Spleen (tissue), 11 donors: Measurements from ENCODE around the gene CST1. TPM values are rescaled to one million over a fixed set of nuclear protein-coding genes. Genes with fewer than 3 reads are reported as not detected.
A peak's percentile ranks its signal among the peaks of the same experiment; 100 is the strongest.
"Not testable (repeated sequence)": the region's sequence is repeated elsewhere in the genome, so short reads cannot be mapped to it uniquely, and the experiment has no call there.

Experiments used
- DNase-seq: peaks from one replicate; pipeline ENCODE4 v3.0.0-alpha.2; 2020
- H3K27ac ChIP-seq, 8 donors: fragments of 200-600 bp; sonication (generic) in 7 of 8; 1 replicate in 4 of 8; 2 replicates in 4 of 8; pipeline versions ENCODE4 v1.5.0 to v1.8.0; 2016 to 2021; ENCODE audit warnings: inconsistent platforms in 4 of 8, mild to moderate bottlenecking in 4 of 8, moderate library complexity in 1 of 8
- H3K27me3 ChIP-seq, 7 donors: fragments of 200-600 bp; sonication (generic) in 6 of 7; replicated peaks in 1 of 7; 1 replicate in 4 of 7; 2 replicates in 3 of 7; pipeline versions ENCODE4 v1.5.0 to v1.8.0; 2016 to 2021; ENCODE audit warnings: inconsistent platforms in 3 of 7, mild to moderate bottlenecking in 1 of 7
- H3K36me3 ChIP-seq, 6 donors: fragments of 200-600 bp; sonication (generic) in 5 of 6; 1 replicate in 4 of 6; 2 replicates in 2 of 6; pipeline versions ENCODE4 v1.5.0 to v1.8.0; 2016 to 2021; ENCODE audit warnings: inconsistent platforms in 2 of 6
- H3K4me1 ChIP-seq, 6 donors: fragments of 200-600 bp; sonication (generic) in 5 of 6; 1 replicate in 3 of 6; 2 replicates in 3 of 6; pipeline versions ENCODE4 v1.5.0 to v1.8.0; 2016 to 2021; ENCODE audit warnings: inconsistent platforms in 3 of 6
- H3K4me3 ChIP-seq, 8 donors: fragments of 200-600 bp; sonication (generic) in 7 of 8; 1 replicate in 4 of 8; 2 replicates in 4 of 8; pipeline versions ENCODE4 v1.5.0 to v1.8.0; 2016 to 2021; ENCODE audit warnings: inconsistent platforms in 4 of 8, mild to moderate bottlenecking in 4 of 8, moderate library complexity in 2 of 8
- H3K9me3 ChIP-seq, 8 donors: fragments of 200-600 bp; sonication (generic) in 7 of 8; 1 replicate in 4 of 8; 2 replicates in 4 of 8; pipeline versions ENCODE4 v1.5.0 to v1.8.0; 2016 to 2021; ENCODE audit warnings: inconsistent platforms in 4 of 8
- CTCF ChIP-seq, 11 experiments: fragments of 200-600 bp in 7 of 11; fragments of 450-650 bp in 4 of 11; sonication (generic) in 4 of 11; IDR thresholded peaks in 8 of 11; conservative IDR thresholded peaks in 3 of 11; 1 replicate in 7 of 11; 2 replicates in 4 of 11; pipeline versions ENCODE4 v1.4.0 to v1.8.0; 2016 to 2021; ENCODE audit warnings: antibody characterized with exemption in 11 of 11, inconsistent platforms in 4 of 11, mild to moderate bottlenecking in 1 of 11
- POLR2A ChIP-seq, 3 donors: fragments of 450-650 bp; IDR thresholded peaks; one replicate each; pipeline ENCODE4 v1.5.1; 2017; ENCODE audit warnings: antibody characterized with exemption in 3 of 3, mild to moderate bottlenecking in 1 of 3
- POLR2AphosphoS5 ChIP-seq, 3 donors: sonication (generic); formaldehyde crosslinking; IDR thresholded peaks; one replicate each; pipeline ENCODE4 v1.5.1; 2017; ENCODE audit warnings: antibody characterized with exemption in 3 of 3
- WGBS, 5 donors: extraction: QIAGEN DNeasy Blood & Tissue Kit in 3 of 5; methylation state at CpG; one replicate each; pipeline versions ENCODE4 v1.1.5 to v1.1.7; 2013 to 2018; 5-methylcytosine and 5-hydroxymethylcytosine counted together
- intact Hi-C: fragments of 100-400 bp; cut with DNase I; formaldehyde crosslinking; loops from one replicate; pipeline ENCODE4 v1.15.0; 2023; ENCODE audit warnings: low total_unique reads
- polyA plus RNA-seq, 3 donors: library from polyadenylated mRNA; stranded (reverse); fragments of 200-250 nt; gene quantifications; one replicate each; pipeline ENCODE4 v1.2.1, GENCODE V29; 2013
- total RNA-seq, 7 donors: library from RNA; depleted of rRNA in 3 of 7; stranded (reverse); fragments of >200 nt in 3 of 7; fragmentation: NEBNext Ultra II Directional in 4 of 7; extraction: Animal tissue kit (Norgen Biotek cat#: 25700) in 4 of 7; gene quantifications; one replicate each; pipeline versions ENCODE4 v1.1.0 to v1.2.1, GENCODE V29; 2016 to 2021
- donor health status: healthy with polysubstance abuse.
- donor health status: DM: no; HTN: no; CAD: no; lungs with moderate emphysema.
- donor health status: DM: no; HTN: no; CAD: no.
- donor health status: Bipolar disorder and iron deficiency.
- donor health status: healthy.
- donor health status: DM: no; HTN: no; CAD: no.
- donor health status: DM: yes; HTN: yes; CAD: no.

Gene CST1
- total and polyA plus RNA-seq, 10 donors, result not detected

- H3K9me3 ChIP-seq, H3K4me3 ChIP-seq, H3K4me1 ChIP-seq, H3K36me3 ChIP-seq, H3K27me3 ChIP-seq, DNase-seq, H3K27ac ChIP-seq, intact Hi-C loops: not testable (repeated sequence)
- WGBS, 5 donors, result 50 to 97% (median 55%) methylated on average over 1 to 2 of the region's 2 CpGs
- peak in 6 of 11 experiments; percentile 14 to 64 (median 54) for TF ChIP-seq CTCF (IDR thresholded peaks at IDR 0.05 in 8 of 11, conservative IDR thresholded peaks at IDR 0.05 in 3 of 11)
These were observed 27.0 kb downstream of the CST1 start for GRCh38 chr20:23723659-23724307.

- H3K4me1 ChIP-seq, intact Hi-C loops, H3K9me3 ChIP-seq, DNase-seq, H3K27me3 ChIP-seq, H3K27ac ChIP-seq, H3K36me3 ChIP-seq, H3K4me3 ChIP-seq: not testable (repeated sequence)
- WGBS, 5 donors, result 64 to 80% (median 73%) methylated on average over 5 of the region's 5 CpGs
These were observed 27.9 kb downstream of the CST1 start for GRCh38 chr20:23722851-23723250.

DNA sequence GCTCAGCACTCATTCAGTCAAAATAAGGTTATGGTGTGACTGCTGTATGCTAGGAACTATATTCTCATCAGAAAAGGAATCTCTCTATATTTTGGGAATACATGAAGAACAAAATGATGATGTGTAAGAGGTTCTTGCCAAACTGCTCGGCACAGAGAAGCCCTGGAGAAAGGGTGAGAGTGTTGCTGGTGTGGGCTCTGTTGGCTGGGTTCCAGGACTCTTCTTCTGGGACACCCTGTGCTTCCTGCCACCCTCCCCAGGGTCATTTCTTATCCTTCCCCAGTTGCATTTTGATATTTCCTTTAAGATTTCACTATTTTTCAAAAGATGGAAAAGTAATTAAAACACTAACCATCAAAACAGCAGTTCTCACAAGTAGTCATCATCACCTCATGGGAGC is 28.8 kb downstream of the CST1 start:
- no peak overlapping the region for H3K4me3 ChIP-seq
- TF ChIP-seq POLR2AphosphoS5 (IDR thresholded peaks at IDR 0.05), result no peak
- no peak for TF ChIP-seq POLR2A (IDR thresholded peaks at IDR 0.05)
- TF ChIP-seq CTCF (IDR thresholded peaks at IDR 0.05 in 8 of 11, conservative IDR thresholded peaks at IDR 0.05 in 3 of 11), result no peak
- no peaks in the 10 kb centered on the region for H3K4me1 ChIP-seq
- H3K36me3 ChIP-seq, result no peaks in the 10 kb centered on the region
- intact Hi-C loops, result no loop called here
- H3K9me3 ChIP-seq, result peaks cover 0 to under 1% (median 0%) of the 10 kb centered on the region in 8 donors
- H3K27ac ChIP-seq, result no peak overlapping the region
- 30 to 48% (median 35%) methylated on average over 1 of the region's 1 CpG for WGBS, 5 donors
- DNase-seq, result no peak
- peaks cover 0 to 12% (median 0%) of the 10 kb centered on the region in 7 donors for H3K27me3 ChIP-seq

- intact Hi-C loops, H3K27ac ChIP-seq, H3K36me3 ChIP-seq, H3K4me1 ChIP-seq, H3K9me3 ChIP-seq, H3K4me3 ChIP-seq, DNase-seq: not testable (repeated sequence)
- H3K27me3 ChIP-seq, result peaks cover 0 to 12% (median 0%) of the 10 kb centered on the region in 7 donors
- WGBS, 5 donors, result 66 to 86% (median 77%) methylated on average over 9 of the region's 9 CpGs
These were observed 31.4 kb downstream of the CST1 start for GRCh38 chr20:23719351-23719750.

DNA sequence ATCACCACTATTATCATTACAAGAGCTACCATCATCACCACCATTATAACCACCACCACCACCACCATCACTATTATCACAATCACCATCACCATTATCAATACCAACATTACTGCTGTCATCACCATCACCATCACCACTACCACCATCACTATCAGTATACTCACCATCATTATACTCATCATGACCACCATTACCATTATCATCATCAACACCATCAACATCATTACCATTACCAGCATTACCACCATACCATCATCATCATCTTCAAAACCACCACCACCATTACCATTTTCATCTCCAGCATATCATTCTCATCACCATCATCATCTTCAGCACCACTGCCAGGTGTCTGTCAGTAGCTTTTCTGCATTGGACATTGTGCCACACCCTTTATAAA is 39.0 kb downstream of the CST1 start:
- DNase-seq, intact Hi-C loops, H3K36me3 ChIP-seq, H3K4me3 ChIP-seq, H3K4me1 ChIP-seq, H3K9me3 ChIP-seq, H3K27me3 ChIP-seq, H3K27ac ChIP-seq: not testable (repeated sequence)

- WGBS, 5 donors, result 86 to 97% (median 92%) methylated on average over 2 to 4 of the region's 4 CpGs
- no peak overlapping the region for H3K27ac ChIP-seq
- intact Hi-C loops, result no loop called here
These were observed 40.0 kb downstream of the CST1 start for GRCh38 chr20:23710771-23711170.

More at GRCh38 chr20:23710771-23711170, 40.0 kb downstream of the CST1 start:
- Histone ChIP-seq H3K4me1 (no peaks in the 10 kb centered on the region), H3K36me3 (no peaks in the 10 kb centered on the region), H3K27me3 (peaks cover 0 to 4% (median 0%) of the 10 kb centered on the region in 7 donors), H3K9me3 (no peaks in the 10 kb centered on the region), H3K4me3 (no peak overlapping the region)
- no peak for DNase-seq
- no peak for TF ChIP-seq POLR2AphosphoS5 (IDR thresholded peaks at IDR 0.05)
- no peak for TF ChIP-seq CTCF (IDR thresholded peaks at IDR 0.05 in 8 of 11, conservative IDR thresholded peaks at IDR 0.05 in 3 of 11)
- no peak for TF ChIP-seq POLR2A (IDR thresholded peaks at IDR 0.05)
